ENCODE data around the gene PITPNM1.

GRCh38 chr11:67464411-67465188 is 40.6 kb downstream of the PITPNM1 start:
- no peak for TF ChIP-seq EZH2 (IDR thresholded peaks at IDR 0.05; ENCODE audit: borderline replicate concordance, low read depth, low read length, poor library complexity, severe bottlenecking)
- no peak for TF ChIP-seq CTCF (conservative IDR thresholded peaks at IDR 0.05; ENCODE audit: low read depth, low read length)

Data from A673 (cell line).